ENCODE results near the gene CADM1.

CADM1 gene

GRCh38 chr11:115222218-115222862 lies 281.9 kb downstream of the CADM1 start:
- H3K4me3 ChIP-seq (ENCODE audit: low read depth, low read length) = no peak overlapping the region
- TF ChIP-seq CTCF (IDR thresholded peaks at IDR 0.05; ENCODE audit: control insufficient read depth, extremely low read depth, insufficient read depth) = no peak
- no peak for DNase-seq (ENCODE audit: low read depth)

GRCh38 chr11:115221461-115222069 lies 282.6 kb downstream of the CADM1 start:
- no peak for DNase-seq (ENCODE audit: low read depth)
- no peak for TF ChIP-seq CTCF (IDR thresholded peaks at IDR 0.05; ENCODE audit: control insufficient read depth, extremely low read depth, insufficient read depth)
- no peak overlapping the region for H3K4me3 ChIP-seq (ENCODE audit: low read depth, low read length)

GRCh38 chr11:115220911-115221310 lies 283.3 kb downstream of the CADM1 start:
- TF ChIP-seq CTCF (IDR thresholded peaks at IDR 0.05; ENCODE audit: control insufficient read depth, extremely low read depth, insufficient read depth) = no peak
- H3K4me3 ChIP-seq (ENCODE audit: low read depth, low read length) = no peak overlapping the region
- DNase-seq (ENCODE audit: low read depth) = no peak

GRCh38 chr11:115220423-115220822 lies 283.8 kb downstream of the CADM1 start:
- H3K4me3 ChIP-seq (ENCODE audit: low read depth, low read length) = no peak overlapping the region
- TF ChIP-seq CTCF (IDR thresholded peaks at IDR 0.05; ENCODE audit: control insufficient read depth, extremely low read depth, insufficient read depth) = no peak
- peak; percentile 64 for DNase-seq (ENCODE audit: low read depth)

GRCh38 chr11:115219376-115219775 lies 284.8 kb downstream of the CADM1 start:
- TF ChIP-seq CTCF (IDR thresholded peaks at IDR 0.05; ENCODE audit: control insufficient read depth, extremely low read depth, insufficient read depth) = no peak
- H3K4me3 ChIP-seq (ENCODE audit: low read depth, low read length) = no peak overlapping the region
- no peak for DNase-seq (ENCODE audit: low read depth)

GRCh38 chr11:115217726-115218311 lies 286.4 kb downstream of the CADM1 start:
- no peak for DNase-seq (ENCODE audit: low read depth)
- no peak overlapping the region for H3K4me3 ChIP-seq (ENCODE audit: low read depth, low read length)

More at GRCh38 chr11:115217726-115218311, 286.4 kb downstream of the CADM1 start:
- no peak for TF ChIP-seq CTCF (IDR thresholded peaks at IDR 0.05; ENCODE audit: control insufficient read depth, extremely low read depth, insufficient read depth)

Data from LNCaP clone FGC (cell line).